K562 (cell line): ENCODE data around the gene CSPG5. TPM values are rescaled to one million over a fixed set of nuclear protein-coding genes. Genes with fewer than 3 reads are reported as not detected.
A peak's percentile ranks its signal among the peaks of the same experiment; 100 is the strongest.

Source experiments
- CXXC5 ChIP-seq: fragments of 250-450 bp; sonication (Bioruptor Pico); IDR thresholded peaks from 2 replicates; pipeline ENCODE4 v1.8.0; 2022; ENCODE audit warnings: inconsistent platforms, mild to moderate bottlenecking, moderate library complexity
- FOXO4 ChIP-seq: fragments of 450-650 bp; formaldehyde crosslinking; IDR thresholded peaks from 2 replicates; pipeline ENCODE4 v1.4.0; 2020; ENCODE audit warnings: mild to moderate bottlenecking, moderate library complexity
- GTF2B ChIP-seq: IDR thresholded peaks from 2 replicates; pipeline ENCODE4 v1.6.1; 2011; ENCODE audit not compliant: insufficient read length; ENCODE audit errors: extremely low read depth
- HDGF ChIP-seq: fragments of 450-650 bp; IDR thresholded peaks from 2 replicates; pipeline ENCODE4 v1.6.1; 2016
- HES1 ChIP-seq: fragments of 450-650 bp; IDR thresholded peaks from 2 replicates; pipeline ENCODE4 v1.6.1; 2016; ENCODE audit warnings: low read depth, mild to moderate bottlenecking, moderate library complexity
- JUND ChIP-seq, 2 experiments: IDR thresholded peaks; 2 replicates in 1 of 2; 3 replicates in 1 of 2; pipeline ENCODE4 v1.6.1; 2011; ENCODE audit warnings: borderline replicate concordance in 2 of 2, low read depth in 2 of 2, low read length in 2 of 2, improper control_type of control experiment in 1 of 2, missing biosample characterization in 1 of 2, missing genetic modification characterization in 1 of 2, missing genetic modification reagents in 1 of 2
- NCOR1 ChIP-seq: fragments of 450-650 bp; IDR thresholded peaks from 2 replicates; pipeline ENCODE4 v1.6.1; 2016; ENCODE audit warnings: mild to moderate bottlenecking, moderate library complexity
- NFATC3 ChIP-seq: fragments of 450-650 bp; IDR thresholded peaks from 2 replicates; pipeline ENCODE4 v1.6.1; 2017; ENCODE audit warnings: mild to moderate bottlenecking
- PURB ChIP-seq: sonication (generic); formaldehyde crosslinking; IDR thresholded peaks from 2 replicates; pipeline ENCODE4 v1.9.0; 2021; ENCODE audit warnings: low read depth, mild to moderate bottlenecking, missing genetic modification reagents
- RCOR1 ChIP-seq, 2 experiments: IDR thresholded peaks; 2 replicates each; pipeline ENCODE4 v1.6.1; 2012; ENCODE audit warnings: low read depth in 2 of 2, low read length in 2 of 2, borderline replicate concordance in 1 of 2, improper control_type of control experiment in 1 of 2
- SMARCB1 ChIP-seq: IDR thresholded peaks from 2 replicates; pipeline ENCODE4 v1.6.1; 2011; ENCODE audit warnings: improper control_type of control experiment, low read depth; ENCODE audit not compliant: insufficient read length
- THRA ChIP-seq: fragments of 450-650 bp; IDR thresholded peaks from 2 replicates; pipeline ENCODE4 v1.6.1; 2017; ENCODE audit warnings: mild to moderate bottlenecking, moderate library complexity
- XRCC4 ChIP-seq: IDR thresholded peaks from one replicate; pipeline ENCODE4 v1.6.1; 2011; ENCODE audit not compliant: insufficient read depth, insufficient read length; ENCODE audit errors: extremely low read depth
- YY1 ChIP-seq, 3 experiments: IDR thresholded peaks; 2 replicates each; pipeline ENCODE4 v1.6.1; 2011; ENCODE audit warnings: low read length in 2 of 3, mild to moderate bottlenecking in 2 of 3, moderate library complexity in 2 of 3, borderline replicate concordance in 1 of 3, control low read depth in 1 of 3, low read depth in 1 of 3; ENCODE audit not compliant: insufficient read depth in 3 of 3, insufficient replicate concordance in 2 of 3, control insufficient read depth in 1 of 3, insufficient read length in 1 of 3; ENCODE audit errors: extremely low read depth in 1 of 3
- ZBTB2 ChIP-seq: fragments of 450-650 bp; IDR thresholded peaks from 2 replicates; pipeline ENCODE4 v1.6.1; 2016; ENCODE audit warnings: antibody characterized with exemption
- ZNF253 ChIP-seq: fragments of 250-450 bp; sonication (Bioruptor Pico); conservative IDR thresholded peaks from 2 replicates; pipeline ENCODE4 v1.6.1; 2021; ENCODE audit warnings: mild to moderate bottlenecking
- ZNF282 ChIP-seq: sonication (generic); formaldehyde crosslinking; IDR thresholded peaks from 2 replicates; pipeline ENCODE4 v1.8.1; 2023; ENCODE audit warnings: missing genetic modification reagents
- ZNF445 ChIP-seq: fragments of 250-450 bp; sonication (Bioruptor Pico); IDR thresholded peaks from 2 replicates; pipeline ENCODE4 v1.4.0; 2020; ENCODE audit warnings: low read depth, mild to moderate bottlenecking, moderate library complexity
- ZNF77 ChIP-seq: fragments of 250-450 bp; sonication (Bioruptor Pico); IDR thresholded peaks from 2 replicates; pipeline ENCODE4 v1.5.0; 2020
- ZNF830 ChIP-seq: fragments of 250-450 bp; sonication (Bioruptor Pico); IDR thresholded peaks from 2 replicates; pipeline ENCODE4 v1.5.0; 2021; ENCODE audit warnings: mild to moderate bottlenecking
- ZZZ3 ChIP-seq: fragments of 450-650 bp; IDR thresholded peaks from 2 replicates; pipeline ENCODE4 v1.6.1; 2016; ENCODE audit warnings: antibody characterized with exemption, mild to moderate bottlenecking, moderate library complexity
- polyA plus RNA-seq, 8 experiments: library from polyadenylated mRNA; depleted of rRNA in 4 of 8; stranded (reverse) in 5 of 8; unstranded in 3 of 8; fragments of >200 nt; fragmentation: Nextera tagmentation in 2 of 8; fragmentation: Illumina TruSeq in 1 of 8; extraction: Ambion mirVana in 2 of 8; extraction: Trizol in 1 of 8; gene quantifications; 2 replicates each; pipeline versions ENCODE4 v1.2.1 to v1.2.3, GENCODE V29; 2011 to 2014; ENCODE audit warnings: inconsistent platforms in 1 of 8, missing spikeins in 1 of 8
- total RNA-seq, 7 experiments: library from RNA; depleted of rRNA in 6 of 7; stranded (reverse); fragments of >200 nt in 6 of 7; fragmentation: Illumina TruSeq in 2 of 7; extraction: Trizol in 2 of 7; gene quantifications; 2 replicates each; pipeline versions ENCODE4 v1.2.1 to v1.2.3, GENCODE V29; 2011 to 2021; ENCODE audit warnings: low replicate concordance in 1 of 7

CSPG5 gene
- total and polyA plus RNA-seq, 9 of the 15 experiments (the other 6 are each of a cell fraction or from before 2014, with no cell fraction given), result 0.06 to 3.3 (median 2.4) TPM

- no peak for TF ChIP-seq GTF2B
- TF ChIP-seq FOXO4 (CRISPR knock-in tag), result no peak
- TF ChIP-seq SMARCB1, result no peak
- TF ChIP-seq HDGF, result no peak
- TF ChIP-seq ZNF445, result no peak
- TF ChIP-seq RCOR1 (IDR thresholded peaks at IDR 0.05; ENCODE audit: borderline replicate concordance in 1 of 2, low read depth in 2 of 2, low read length in 2 of 2), result peak in 1 of 2 experiments; percentile 51; a peak in 3 of 4 replicates
- no peak for TF ChIP-seq NFATC3
- TF ChIP-seq ZBTB2, result peak; percentile 100
- no peak for TF ChIP-seq ZNF830 (CRISPR knock-in tag)
- TF ChIP-seq NCOR1, result no peak
- TF ChIP-seq ZNF282 (CRISPR knock-in tag), result no peak
- TF ChIP-seq XRCC4, result no peak
- TF ChIP-seq ZNF77 (CRISPR knock-in tag), result no peak
- no peak for TF ChIP-seq PURB
- peak; percentile 58; the same call in 1 of the 2 replicates for TF ChIP-seq JUND (IDR thresholded peaks at IDR 0.05; ENCODE audit: borderline replicate concordance, low read depth, low read length)
- no peak; the same call in 2 of the 3 replicates for TF ChIP-seq JUND (tag; IDR thresholded peaks at IDR 0.05; ENCODE audit: borderline replicate concordance, low read depth, low read length)
- no peak for TF ChIP-seq ZZZ3
- no peak for TF ChIP-seq ZNF253
- TF ChIP-seq CXXC5, result peak; percentile 92
- TF ChIP-seq YY1 (IDR thresholded peaks at IDR 0.05; ENCODE audit: borderline replicate concordance in 1 of 3, control insufficient read depth in 1 of 3, extremely low read depth in 1 of 3, insufficient read depth in 3 of 3, insufficient read length in 1 of 3, insufficient replicate concordance in 2 of 3, low read depth in 1 of 3, low read length in 2 of 3), result peak; percentile 65 to 95 (median 94)
- no peak; the same call in 1 of the 2 replicates for TF ChIP-seq THRA
- no peak for TF ChIP-seq HES1
Measured at GRCh38 chr3:47513125-47513929, 65.3 kb downstream of the CSPG5 start, which contains the start of gene ELP6 (continued).
